NCI-H146 treated with DMSO at 0.1 percent for 48 hours (cell line): ENCODE results near the gene WDR90.

Source experiments
- DNase-seq: peaks from one replicate; lab custom pipeline; 2025; ENCODE audit not compliant: unreplicated experiment; lab: John Stamatoyannopoulos, UW

Gene WDR90

DNA sequence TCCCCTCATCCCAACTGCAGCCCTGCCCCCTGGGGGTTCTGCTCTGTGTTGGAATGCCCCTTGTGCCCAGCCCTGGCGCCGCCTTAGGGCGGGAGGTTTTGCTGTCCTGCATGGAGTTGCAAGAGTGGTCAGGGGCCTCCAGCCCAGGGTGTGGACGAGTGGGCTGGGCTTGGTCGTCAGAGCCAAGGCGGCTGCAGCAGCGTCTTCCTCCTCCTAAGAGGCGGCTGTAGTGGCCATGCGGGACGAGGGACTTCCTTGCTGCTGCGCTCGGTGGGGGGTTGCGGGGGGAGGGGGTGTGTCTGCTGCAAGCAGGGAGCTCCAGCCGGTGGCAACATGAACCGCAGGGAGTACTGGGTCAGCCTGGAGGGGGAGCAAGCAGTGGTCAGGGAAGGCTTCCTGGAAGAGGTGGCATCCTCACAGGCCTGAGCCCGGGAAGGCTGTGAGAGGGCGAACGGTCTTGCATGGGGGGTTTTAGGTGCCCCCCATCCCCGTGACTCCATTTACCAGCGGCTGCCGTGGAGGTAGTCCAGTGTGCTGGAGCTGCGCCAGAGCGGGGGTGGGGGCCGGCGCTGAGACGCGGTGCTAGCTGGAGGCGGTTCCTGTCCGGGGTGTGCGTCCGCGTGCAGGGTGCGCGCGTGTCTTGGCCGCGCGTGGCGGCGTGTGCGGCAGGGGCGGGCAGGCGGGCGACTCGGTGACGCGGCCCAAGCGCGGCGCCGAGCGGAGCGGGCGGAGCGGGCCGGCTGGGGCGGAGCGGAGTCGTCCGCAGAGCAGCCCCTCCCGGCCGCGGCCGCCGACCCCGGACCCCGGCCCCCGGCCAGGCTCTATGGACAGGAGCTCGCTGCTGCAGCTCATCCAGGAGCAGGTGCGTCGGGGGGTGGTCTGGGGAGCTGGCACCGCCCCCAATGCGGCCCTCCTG lies 26.1 kb downstream of the WDR90 start, which contains the start of gene RHBDL1:
Gene RHBDL1, plus strand, starts transcription at position 704 of the 916 bp plus-strand sequence. Its CDS starts 120 bp downstream, at position 824.
- DNase-seq, result no peak

DNA sequence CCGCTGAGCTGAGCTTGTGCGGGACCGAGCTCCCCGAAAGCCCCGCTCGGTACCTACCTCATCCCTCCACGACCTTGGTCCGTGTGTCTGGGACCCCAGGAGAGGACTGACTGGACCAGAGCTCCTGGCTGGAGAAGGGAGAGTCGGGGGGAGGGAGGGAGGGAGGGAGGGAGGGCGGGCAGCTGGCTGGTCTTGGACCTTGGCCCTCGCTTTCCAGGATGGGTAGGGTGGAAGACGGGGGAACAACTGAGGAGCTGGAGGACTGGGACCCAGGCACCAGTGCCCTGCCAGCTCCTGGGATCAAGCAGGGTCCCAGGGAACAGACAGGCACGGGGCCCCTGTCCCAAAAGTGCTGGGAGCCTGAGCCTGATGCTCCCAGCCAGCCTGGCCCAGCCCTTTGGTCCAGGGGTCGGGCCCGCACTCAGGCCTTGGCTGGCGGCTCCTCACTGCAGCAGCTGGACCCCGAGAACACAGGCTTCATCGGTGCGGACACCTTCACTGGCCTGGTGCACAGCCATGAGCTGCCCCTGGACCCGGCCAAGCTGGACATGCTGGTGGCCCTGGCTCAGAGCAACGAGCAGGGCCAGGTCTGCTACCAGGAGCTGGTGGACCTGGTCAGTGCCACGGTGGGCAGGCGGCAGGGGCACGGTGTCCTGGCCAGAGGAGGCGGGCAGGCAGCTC lies 26.9 kb downstream of the WDR90 start:
- no peak for DNase-seq

DNA sequence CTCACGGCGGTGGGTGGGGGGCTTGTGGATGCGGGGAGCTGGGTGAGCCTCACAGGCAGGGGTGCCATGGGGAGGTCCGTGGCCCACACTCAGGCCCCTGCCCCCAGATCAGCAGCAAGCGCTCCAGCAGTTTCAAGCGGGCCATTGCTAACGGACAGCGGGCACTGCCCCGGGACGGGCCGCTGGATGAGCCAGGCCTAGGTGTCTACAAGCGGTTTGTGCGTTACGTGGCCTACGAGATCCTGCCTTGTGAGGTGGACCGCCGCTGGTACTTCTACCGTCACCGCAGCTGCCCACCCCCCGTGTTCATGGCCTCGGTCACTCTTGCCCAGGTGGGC lies 27.4 kb downstream of the WDR90 start:
- no peak for DNase-seq

GRCh38 chr16:676913-677312 lies 27.7 kb downstream of the WDR90 start:
- peak; percentile 78 for DNase-seq

- peak; percentile 83 for DNase-seq
These were observed 28.4 kb downstream of the WDR90 start for GRCh38 chr16:677316-678190.

GRCh38 chr16:678209-678857 lies 29.2 kb downstream of the WDR90 start:
- no peak for DNase-seq

DNA sequence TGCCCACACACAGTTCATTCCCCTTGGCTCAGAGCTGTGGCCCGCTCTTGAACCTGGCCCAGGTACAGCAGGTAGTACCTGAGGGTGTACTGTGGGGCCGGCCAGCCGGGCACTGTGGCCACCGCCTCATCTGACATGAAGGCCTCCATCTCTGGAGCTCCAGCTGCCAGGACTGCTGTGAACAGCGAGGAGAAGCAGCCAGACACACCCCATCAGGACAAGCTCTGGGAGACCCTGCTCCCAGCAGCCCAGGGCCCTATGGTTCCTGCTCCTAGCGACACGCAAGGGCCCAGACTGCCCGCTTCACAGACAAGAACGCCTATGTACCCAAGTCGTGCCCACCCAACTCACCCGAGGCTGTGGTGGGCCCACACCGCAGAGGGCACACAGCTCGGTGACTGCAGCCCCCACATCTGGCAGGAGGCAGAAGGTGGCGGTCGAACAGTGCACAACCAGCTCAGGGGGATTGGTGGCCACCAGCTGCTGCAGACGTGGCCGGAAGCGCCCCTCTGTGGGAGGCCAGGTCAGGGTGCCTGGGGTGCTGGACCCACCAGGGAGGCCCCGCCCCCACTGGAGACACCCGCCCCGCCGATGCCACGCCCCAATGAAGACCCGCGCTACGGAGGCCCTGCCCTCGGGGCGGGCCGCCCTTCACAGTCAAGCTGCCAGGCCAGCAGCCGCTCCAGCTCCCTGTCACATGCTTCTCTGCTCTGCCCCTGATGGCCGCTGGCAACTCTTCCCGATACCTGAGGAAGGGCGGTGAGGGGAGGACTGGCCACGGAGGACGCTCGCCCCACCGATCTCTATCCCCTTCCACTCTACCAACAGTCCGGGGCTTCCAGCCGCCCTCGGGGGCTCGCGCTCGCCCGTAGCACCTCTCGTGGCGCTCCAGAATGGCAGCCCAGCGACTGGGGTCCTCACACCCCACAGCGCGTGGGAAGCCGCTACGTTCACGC lies 30.0 kb downstream of the WDR90 start:
- DNase-seq, result peak; percentile 71

GRCh38 chr16:679814-680624 lies 30.9 kb downstream of the WDR90 start, which contains the start of gene STUB1:
Gene STUB1, plus strand, starts transcription at chr16:680410. Its CDS starts 116 bp downstream, at chr16:680526.
- peak; percentile 58 for DNase-seq

- no peak for DNase-seq
These were observed 31.4 kb downstream of the WDR90 start for GRCh38 chr16:680625-680945.

DNA sequence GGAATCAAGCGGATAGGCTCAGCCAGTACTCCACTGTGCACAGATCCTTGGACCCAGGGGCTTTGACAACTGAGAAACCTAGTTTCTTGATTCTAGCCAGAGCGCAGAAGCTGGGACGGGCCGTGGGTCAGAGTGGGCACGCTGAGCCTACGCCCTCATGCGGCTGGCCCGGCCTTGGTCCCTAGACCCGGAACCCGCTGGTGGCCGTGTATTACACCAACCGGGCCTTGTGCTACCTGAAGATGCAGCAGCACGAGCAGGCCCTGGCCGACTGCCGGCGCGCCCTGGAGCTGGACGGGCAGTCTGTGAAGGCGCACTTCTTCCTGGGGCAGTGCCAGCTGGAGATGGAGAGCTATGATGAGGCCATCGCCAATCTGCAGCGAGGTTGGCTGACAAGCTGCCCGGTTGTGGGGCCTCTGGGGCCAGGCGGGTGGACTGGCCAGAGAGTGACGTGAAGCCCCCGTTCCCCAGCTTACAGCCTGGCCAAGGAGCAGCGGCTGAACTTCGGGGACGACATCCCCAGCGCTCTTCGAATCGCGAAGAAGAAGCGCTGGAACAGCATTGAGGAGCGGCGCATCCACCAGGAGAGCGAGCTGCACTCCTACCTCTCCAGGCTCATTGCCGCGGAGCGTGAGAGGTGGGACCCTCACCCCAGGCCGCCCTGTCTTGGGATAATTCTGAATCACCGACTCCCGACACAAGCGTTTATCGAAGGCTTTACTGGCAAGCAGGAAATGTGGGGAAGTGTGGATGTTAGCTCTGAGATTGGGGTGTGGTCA lies 32.0 kb downstream of the WDR90 start:
- no peak for DNase-seq

DNA sequence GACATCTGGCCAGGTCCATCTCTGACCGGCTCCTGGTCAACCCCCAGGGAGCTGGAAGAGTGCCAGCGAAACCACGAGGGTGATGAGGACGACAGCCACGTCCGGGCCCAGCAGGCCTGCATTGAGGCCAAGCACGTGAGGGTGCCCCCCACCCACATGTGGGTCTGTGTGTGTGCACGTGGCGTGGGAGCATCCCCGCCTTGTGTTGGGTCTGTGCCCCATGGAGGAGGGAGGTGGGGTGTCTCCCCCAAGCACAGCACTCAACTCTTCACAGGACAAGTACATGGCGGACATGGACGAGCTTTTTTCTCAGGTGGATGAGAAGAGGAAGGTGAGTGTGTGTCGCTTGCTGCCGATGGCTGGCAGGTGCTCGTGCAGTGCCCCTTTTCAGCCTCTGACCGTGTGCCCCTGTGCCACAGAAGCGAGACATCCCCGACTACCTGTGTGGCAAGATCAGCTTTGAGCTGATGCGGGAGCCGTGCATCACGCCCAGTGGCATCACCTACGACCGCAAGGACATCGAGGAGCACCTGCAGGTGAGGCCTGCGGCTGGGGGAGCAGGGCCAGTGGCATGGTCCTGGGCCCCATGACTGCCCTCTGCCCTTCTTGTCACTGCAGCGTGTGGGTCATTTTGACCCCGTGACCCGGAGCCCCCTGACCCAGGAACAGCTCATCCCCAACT lies 32.7 kb downstream of the WDR90 start:
- no peak for DNase-seq

- no peak for DNase-seq
These were observed 33.6 kb downstream of the WDR90 start for GRCh38 chr16:682493-683395.

DNA sequence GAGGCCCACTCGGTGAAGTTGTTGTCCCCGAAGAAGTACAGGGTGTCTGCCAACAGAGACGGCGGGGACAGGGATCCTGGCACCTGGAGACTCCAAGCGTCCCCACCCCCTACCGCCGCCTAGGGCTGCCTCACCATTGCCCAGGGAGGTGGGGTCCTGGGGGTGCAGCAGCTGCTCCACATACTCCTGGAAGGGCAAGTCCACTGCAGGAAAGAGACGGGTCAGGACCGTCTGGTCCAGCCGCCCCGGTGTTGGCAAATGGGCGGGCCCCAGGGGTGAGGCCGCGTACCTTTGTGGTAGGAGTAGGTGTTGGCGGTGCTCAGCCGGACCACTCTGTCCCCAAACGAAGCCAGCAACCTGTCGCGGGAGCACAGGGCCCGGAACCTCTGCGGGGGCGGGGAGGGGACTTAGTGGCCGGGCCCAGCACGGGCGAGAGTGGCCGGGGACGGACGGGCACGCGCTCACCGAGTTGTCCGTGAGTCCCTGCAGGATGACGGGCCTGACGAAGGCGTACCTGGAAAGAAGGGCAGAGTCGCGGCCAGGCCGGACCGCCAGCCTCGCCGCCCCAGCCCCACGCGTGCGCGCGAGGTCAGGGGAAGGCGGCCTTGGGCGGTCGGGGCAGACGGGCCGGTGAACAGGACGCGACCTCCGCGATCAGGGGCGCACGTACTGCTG lies 34.4 kb downstream of the WDR90 start:
- DNase-seq, result no peak

DNA sequence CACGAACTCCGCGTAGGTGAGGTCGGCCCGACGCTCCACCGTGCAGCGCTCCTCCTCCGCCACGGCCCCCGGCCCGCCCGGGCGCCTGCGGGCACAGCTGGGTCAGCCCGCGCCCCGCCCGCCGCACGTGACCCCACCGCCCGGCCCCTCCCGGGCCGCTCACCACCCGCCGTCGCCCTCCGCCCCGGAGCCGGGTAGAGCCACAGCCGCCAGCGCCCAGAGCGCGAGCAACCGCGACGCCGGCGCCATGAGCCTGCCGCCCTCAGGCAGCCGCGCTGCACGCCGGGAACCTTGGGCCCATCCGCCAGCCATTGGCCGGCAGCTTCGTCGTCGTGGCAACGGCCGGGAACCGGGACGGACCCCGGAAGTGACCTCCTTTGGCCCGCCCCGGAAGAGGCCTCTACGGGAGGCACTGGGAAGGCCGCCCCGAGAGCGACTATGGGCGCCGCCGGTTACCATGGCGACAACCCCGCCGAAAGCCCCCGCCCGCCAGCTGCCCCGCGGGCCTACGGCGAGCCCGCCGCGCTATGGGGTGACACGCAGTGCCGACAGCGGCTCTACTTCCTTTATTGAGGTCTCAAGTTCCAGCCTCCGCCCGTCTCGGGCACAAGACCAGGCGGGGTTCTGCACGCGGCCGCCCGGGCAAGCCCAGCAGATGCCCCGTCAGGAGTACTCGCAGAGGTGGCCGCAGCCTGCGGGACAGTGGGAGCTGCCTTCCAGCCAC lies 35.1 kb downstream of the WDR90 start, which contains the start of gene JMJD8:
Gene JMJD8, minus strand, starts transcription at position 264 of the 724 bp plus-strand sequence. Its CDS starts 15 bp downstream, at position 249.
- DNase-seq, result peak; percentile 89
